Panc1 (cell line): ENCODE results near the gene SPP1. TPM values are rescaled to one million over a fixed set of nuclear protein-coding genes. Genes with fewer than 3 reads are reported as not detected.

Experiments
- ATAC-seq: fragments of 200-7000 bp; cut with Tn5 transposase; 2 replicates; pipeline ENCODE4 v1.9.1; 2020; ENCODE audit warnings: mild to moderate bottlenecking, moderate library complexity
- BruUV-seq: library from RNA; stranded (reverse); fragments of 400-500 nt; replicated peaks from 2 replicates; lab custom pipeline; 2021; lab: Mats Ljungman, UMichigan
- CTCF ChIA-PET: fragments of 300-600 bp; sonication (Branson Sonifier 250); formaldehyde crosslinking; loops from one replicate; lab custom pipeline; 2022; ENCODE audit warnings: antibody characterized with exemption; lab: Charles Lee
- POLR2A ChIA-PET: fragments of 300-600 bp; sonication (Branson Sonifier 250); formaldehyde crosslinking; loops from one replicate; lab custom pipeline; 2022; ENCODE audit warnings: antibody characterized with exemption; lab: Charles Lee
- DNase-seq: peaks from one replicate; pipeline ENCODE4 v3.0.0-alpha.2; 2010; ENCODE audit warnings: low read depth, low spot score
- H3K27ac ChIP-seq: 2 replicates; pipeline ENCODE4 v1.5.1; 2011; ENCODE audit warnings: mild to moderate bottlenecking, low read length, inconsistent platforms
- H3K27me3 ChIP-seq: fragments of 200-500 bp; sonication (Bioruptor generic); 2 replicates; pipeline ENCODE4 v1.6.0; 2014; ENCODE audit warnings: low read length, inconsistent platforms; ENCODE audit not compliant: control insufficient read depth, insufficient read depth
- H3K36me3 ChIP-seq: fragments of 200-500 bp; sonication (Bioruptor generic); 2 replicates; pipeline ENCODE4 v1.5.1; 2014; ENCODE audit warnings: inconsistent platforms, mild to moderate bottlenecking, low read length, moderate library complexity; ENCODE audit not compliant: control insufficient read depth, insufficient read depth
- H3K4me1 ChIP-seq: 2 replicates; pipeline ENCODE4 v1.5.1; 2011; ENCODE audit warnings: inconsistent platforms, mild to moderate bottlenecking, low read length, moderate library complexity; ENCODE audit not compliant: control insufficient read depth, insufficient read depth
- H3K4me3 ChIP-seq, 2 experiments: 2 replicates each; pipeline ENCODE4 v1.5.1; 2011 to 2012; ENCODE audit warnings: low read depth in 2 of 2, low read length in 2 of 2, mild to moderate bottlenecking in 2 of 2, inconsistent platforms in 1 of 2, moderate library complexity in 1 of 2
- H3K9me3 ChIP-seq: fragments of 200-500 bp; sonication (Bioruptor generic); 2 replicates; pipeline ENCODE4 v1.5.1; 2014; ENCODE audit warnings: low read depth, mild to moderate bottlenecking, inconsistent platforms, low read length, moderate library complexity; ENCODE audit not compliant: control insufficient read depth, insufficient read depth
- POLR2AphosphoS5 ChIP-seq: IDR thresholded peaks from 2 replicates; pipeline ENCODE4 v1.6.1; 2012; ENCODE audit warnings: mild to moderate bottlenecking, low read depth, low read length, moderate library complexity
- SIN3A ChIP-seq: IDR thresholded peaks from 2 replicates; pipeline ENCODE4 v1.6.1; 2012; ENCODE audit warnings: low read depth, mild to moderate bottlenecking, low read length, moderate library complexity, borderline replicate concordance; ENCODE audit not compliant: insufficient read depth
- TCF7L2 ChIP-seq: IDR thresholded peaks from 2 replicates; pipeline ENCODE4 v1.6.1; 2011; ENCODE audit warnings: mild to moderate bottlenecking, low read depth, low read length, inconsistent platforms
- in situ Hi-C: cut with HindIII; loops from 2 replicates; pipeline ENCODE4 v1.10.0; 2016; ENCODE audit warnings: low sequenced_read_pairs, low pct_unique_long_range_greater_than_20kb
- intact Hi-C: fragments of 100-400 bp; cut with micrococcal nuclease; formaldehyde crosslinking; loops from one replicate; pipeline ENCODE4 v1.10.0; 2022; ENCODE audit not compliant: unreplicated experiment
- total RNA-seq: library from RNA; stranded (reverse); gene quantifications from one replicate; pipeline ENCODE4 v1.2.1, GENCODE V29; 2021; ENCODE audit not compliant: unreplicated experiment
- TF ChIP-seq, protein P1 (sequence below), 2 experiments: IDR thresholded peaks; 2 replicates each; pipeline ENCODE4 v1.6.1; 2011 to 2012; ENCODE audit warnings: low read depth in 2 of 2, control low read depth in 1 of 2, low read length in 1 of 2, mild to moderate bottlenecking in 1 of 2, moderate library complexity in 1 of 2; ENCODE audit not compliant: insufficient read depth in 1 of 2
- TF ChIP-seq, protein P2 (sequence below): fragments of 450-650 bp; IDR thresholded peaks from 2 replicates; pipeline ENCODE4 v1.5.1; 2017; ENCODE audit warnings: mild to moderate bottlenecking

SPP1 gene
- total RNA-seq, 1 experiment from 2014 or later: 1.6 TPM

DNA sequence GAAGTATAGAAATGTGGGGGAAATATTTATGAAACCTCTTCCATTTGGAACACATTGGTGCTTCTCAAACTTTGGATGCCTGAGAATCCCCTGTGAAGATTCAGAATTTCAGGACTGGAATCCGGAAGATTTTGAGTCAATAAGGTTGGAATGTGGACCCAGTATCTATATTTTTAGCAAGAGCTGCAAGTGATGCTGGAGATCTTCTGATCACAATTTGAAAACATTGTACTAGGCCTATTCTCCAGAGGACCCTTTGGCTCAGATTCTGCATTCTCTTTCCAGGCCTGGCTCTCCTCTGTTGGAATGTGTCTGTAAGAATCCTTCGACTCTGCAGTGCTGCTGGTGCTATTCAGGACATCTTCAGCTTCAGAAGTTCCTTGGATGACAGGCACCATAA is 29.6 kb downstream of the SPP1 start:
- Histone ChIP-seq H3K36me3 (no peaks in the 10 kb centered on the region), H3K9me3 (no peaks in the 10 kb centered on the region), H3K27me3 (no peaks in the 10 kb centered on the region), H3K27ac (no peak overlapping the region), H3K4me1 (peaks cover 4% of the 10 kb centered on the region), H3K4me3 (no peak overlapping the region)
- CTCF ChIA-PET: no interaction called here
- intact Hi-C loops (no loop called here), in situ Hi-C loops (no loop called here)
- ATAC-seq (no peak), DNase-seq (no peak)
- POLR2A ChIA-PET: no interaction called here
- no TSS peak for BruUV-seq
- TF ChIP-seq TCF7L2 (no peak), SIN3A (no peak), POLR2AphosphoS5 (no peak)
- TF ChIP-seq, protein P1, sequence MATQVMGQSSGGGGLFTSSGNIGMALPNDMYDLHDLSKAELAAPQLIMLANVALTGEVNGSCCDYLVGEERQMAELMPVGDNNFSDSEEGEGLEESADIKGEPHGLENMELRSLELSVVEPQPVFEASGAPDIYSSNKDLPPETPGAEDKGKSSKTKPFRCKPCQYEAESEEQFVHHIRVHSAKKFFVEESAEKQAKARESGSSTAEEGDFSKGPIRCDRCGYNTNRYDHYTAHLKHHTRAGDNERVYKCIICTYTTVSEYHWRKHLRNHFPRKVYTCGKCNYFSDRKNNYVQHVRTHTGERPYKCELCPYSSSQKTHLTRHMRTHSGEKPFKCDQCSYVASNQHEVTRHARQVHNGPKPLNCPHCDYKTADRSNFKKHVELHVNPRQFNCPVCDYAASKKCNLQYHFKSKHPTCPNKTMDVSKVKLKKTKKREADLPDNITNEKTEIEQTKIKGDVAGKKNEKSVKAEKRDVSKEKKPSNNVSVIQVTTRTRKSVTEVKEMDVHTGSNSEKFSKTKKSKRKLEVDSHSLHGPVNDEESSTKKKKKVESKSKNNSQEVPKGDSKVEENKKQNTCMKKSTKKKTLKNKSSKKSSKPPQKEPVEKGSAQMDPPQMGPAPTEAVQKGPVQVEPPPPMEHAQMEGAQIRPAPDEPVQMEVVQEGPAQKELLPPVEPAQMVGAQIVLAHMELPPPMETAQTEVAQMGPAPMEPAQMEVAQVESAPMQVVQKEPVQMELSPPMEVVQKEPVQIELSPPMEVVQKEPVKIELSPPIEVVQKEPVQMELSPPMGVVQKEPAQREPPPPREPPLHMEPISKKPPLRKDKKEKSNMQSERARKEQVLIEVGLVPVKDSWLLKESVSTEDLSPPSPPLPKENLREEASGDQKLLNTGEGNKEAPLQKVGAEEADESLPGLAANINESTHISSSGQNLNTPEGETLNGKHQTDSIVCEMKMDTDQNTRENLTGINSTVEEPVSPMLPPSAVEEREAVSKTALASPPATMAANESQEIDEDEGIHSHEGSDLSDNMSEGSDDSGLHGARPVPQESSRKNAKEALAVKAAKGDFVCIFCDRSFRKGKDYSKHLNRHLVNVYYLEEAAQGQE (IDR thresholded peaks at IDR 0.05; ENCODE audit: insufficient read depth in 1 of 2, low read depth in 2 of 2, low read length in 1 of 2): no peak
- TF ChIP-seq, protein P2, sequence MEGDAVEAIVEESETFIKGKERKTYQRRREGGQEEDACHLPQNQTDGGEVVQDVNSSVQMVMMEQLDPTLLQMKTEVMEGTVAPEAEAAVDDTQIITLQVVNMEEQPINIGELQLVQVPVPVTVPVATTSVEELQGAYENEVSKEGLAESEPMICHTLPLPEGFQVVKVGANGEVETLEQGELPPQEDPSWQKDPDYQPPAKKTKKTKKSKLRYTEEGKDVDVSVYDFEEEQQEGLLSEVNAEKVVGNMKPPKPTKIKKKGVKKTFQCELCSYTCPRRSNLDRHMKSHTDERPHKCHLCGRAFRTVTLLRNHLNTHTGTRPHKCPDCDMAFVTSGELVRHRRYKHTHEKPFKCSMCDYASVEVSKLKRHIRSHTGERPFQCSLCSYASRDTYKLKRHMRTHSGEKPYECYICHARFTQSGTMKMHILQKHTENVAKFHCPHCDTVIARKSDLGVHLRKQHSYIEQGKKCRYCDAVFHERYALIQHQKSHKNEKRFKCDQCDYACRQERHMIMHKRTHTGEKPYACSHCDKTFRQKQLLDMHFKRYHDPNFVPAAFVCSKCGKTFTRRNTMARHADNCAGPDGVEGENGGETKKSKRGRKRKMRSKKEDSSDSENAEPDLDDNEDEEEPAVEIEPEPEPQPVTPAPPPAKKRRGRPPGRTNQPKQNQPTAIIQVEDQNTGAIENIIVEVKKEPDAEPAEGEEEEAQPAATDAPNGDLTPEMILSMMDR: no peak

DNA sequence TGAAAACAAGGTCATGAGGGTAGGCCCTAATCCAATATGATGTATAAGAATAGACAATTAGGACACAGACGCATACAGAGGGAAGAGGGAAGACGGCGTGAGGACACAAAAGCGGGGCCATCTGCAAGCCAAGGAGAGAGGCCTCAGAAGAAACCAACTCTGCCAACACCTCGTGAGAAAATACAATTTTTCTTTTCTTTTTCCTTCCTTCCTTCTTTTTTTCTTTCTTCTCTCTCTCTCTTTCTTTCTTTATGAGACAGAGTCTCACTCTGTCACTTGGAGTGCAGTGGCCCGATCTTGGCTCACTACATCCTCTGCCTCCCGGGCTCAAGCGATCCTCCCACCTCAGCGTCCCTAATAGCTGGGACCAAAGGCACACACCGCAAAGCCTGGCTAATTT is 30.4 kb downstream of the SPP1 start:
- H3K36me3 ChIP-seq: no peaks in the 10 kb centered on the region
- ChIA-PET CTCF (interaction anchor here (0.6 kb wide), 1 partner anchor 153 kb away, joined by 4 read pairs; no protein-coding TSS in a partner anchor), POLR2A (no interaction called here)
- no TSS peak for BruUV-seq
- DNase-seq (no peak), ATAC-seq (no peak)
- TF ChIP-seq POLR2AphosphoS5 (no peak), SIN3A (no peak), TCF7L2 (no peak)
- TF ChIP-seq, protein P1 (IDR thresholded peaks at IDR 0.05; ENCODE audit: insufficient read depth in 1 of 2, low read depth in 2 of 2, low read length in 1 of 2): no peak
- TF ChIP-seq, protein P2: no peak
- no peaks in the 10 kb centered on the region for H3K9me3 ChIP-seq
- in situ Hi-C loops (no loop called here), intact Hi-C loops (no loop called here)
- no peak overlapping the region for H3K27ac ChIP-seq
- H3K4me3 ChIP-seq: no peak overlapping the region
- peaks cover 7% of the 10 kb centered on the region for H3K4me1 ChIP-seq
- H3K27me3 ChIP-seq: no peaks in the 10 kb centered on the region
